AG04450 (cell line): ENCODE measurements around the gene NCAM1. TPM values are rescaled to one million over a fixed set of nuclear protein-coding genes. Genes with fewer than 3 reads are reported as not detected.

Experiments used
- CTCF ChIA-PET: fragments of 300-600, 350-600 bp; formaldehyde crosslinking; extraction: SDS; loops from one replicate; lab custom pipeline; 2022; ENCODE audit warnings: antibody characterized with exemption, inconsistent platforms; lab: Charles Lee
- POLR2A ChIA-PET: fragments of 350-600 bp; formaldehyde crosslinking; extraction: SDS; loops from one replicate; lab custom pipeline; 2021; ENCODE audit warnings: antibody characterized with exemption, inconsistent platforms; lab: Yijun Ruan, JAX
- DNase-seq: peaks from one replicate; pipeline ENCODE4 v3.0.0-alpha.2; 2011; ENCODE audit warnings: low read depth, low spot score
- H3K27ac ChIP-seq: one replicate; pipeline ENCODE4 v1.5.1; 2012; ENCODE audit warnings: low read depth, low read length, control low read depth
- H3K27me3 ChIP-seq: one replicate; pipeline ENCODE4 v1.6.0; 2012; ENCODE audit warnings: low read length; ENCODE audit not compliant: control insufficient read depth, insufficient read depth
- H3K4me3 ChIP-seq: 2 replicates; pipeline ENCODE4 v1.5.1; 2011; ENCODE audit warnings: mild to moderate bottlenecking, low read depth, low read length, control low read depth
- H3K9me3 ChIP-seq: 2 replicates; pipeline ENCODE4 v1.5.1; 2012; ENCODE audit warnings: low read length; ENCODE audit not compliant: control insufficient read depth, insufficient read depth
- polyA plus RNA-seq: library from polyadenylated mRNA; depleted of rRNA; stranded (reverse); fragments of >200 nt; gene quantifications from 2 replicates; pipeline ENCODE4 v1.2.3, GENCODE V29; 2011
- TF ChIP-seq, protein P1 (sequence below): IDR thresholded peaks from 2 replicates; pipeline ENCODE4 v1.5.1; 2011; ENCODE audit warnings: low read depth, low read length, control low read depth, inconsistent platforms

The NCAM1 gene
- polyA plus RNA-seq, 1 experiment, result not detected

DNA sequence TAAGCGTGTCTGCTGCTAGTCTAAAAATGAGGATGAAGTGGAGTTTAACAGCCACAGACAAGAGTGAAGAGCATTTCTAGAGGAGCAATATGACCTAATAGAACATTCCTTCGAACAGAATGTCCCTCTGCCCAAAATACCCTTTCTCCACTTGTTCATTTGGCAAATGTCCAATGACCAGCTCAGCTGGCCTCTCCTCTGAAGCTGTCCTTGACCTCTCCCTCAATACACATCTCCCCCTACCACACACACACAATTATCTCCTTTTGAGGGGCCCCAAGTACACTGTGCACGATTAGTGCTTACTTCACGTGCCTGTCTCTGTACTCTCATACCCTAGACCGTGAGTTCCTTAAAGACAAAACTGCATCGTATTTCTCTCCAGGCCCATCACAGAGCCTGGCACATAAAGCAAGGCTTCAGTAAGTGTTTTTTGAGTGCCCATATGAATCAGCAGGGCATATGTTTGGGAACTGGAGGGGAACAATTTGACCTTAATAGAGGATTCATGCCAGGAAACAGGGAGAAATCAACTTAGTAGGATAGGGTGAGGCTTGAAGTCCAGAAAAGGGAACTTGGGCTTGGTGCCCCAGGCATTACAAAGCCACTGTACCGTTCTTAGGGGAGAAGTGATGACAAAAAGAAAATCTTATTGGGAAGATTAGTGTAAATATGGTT lies 18.1 kb upstream of the NCAM1 start:
- ChIA-PET POLR2A (no interaction called here), CTCF (no interaction called here)
- H3K4me3 ChIP-seq, result no peak overlapping the region
- no peak overlapping the region for H3K27ac ChIP-seq
- H3K9me3 ChIP-seq, result no peaks in the 10 kb centered on the region
- TF ChIP-seq, protein P1, sequence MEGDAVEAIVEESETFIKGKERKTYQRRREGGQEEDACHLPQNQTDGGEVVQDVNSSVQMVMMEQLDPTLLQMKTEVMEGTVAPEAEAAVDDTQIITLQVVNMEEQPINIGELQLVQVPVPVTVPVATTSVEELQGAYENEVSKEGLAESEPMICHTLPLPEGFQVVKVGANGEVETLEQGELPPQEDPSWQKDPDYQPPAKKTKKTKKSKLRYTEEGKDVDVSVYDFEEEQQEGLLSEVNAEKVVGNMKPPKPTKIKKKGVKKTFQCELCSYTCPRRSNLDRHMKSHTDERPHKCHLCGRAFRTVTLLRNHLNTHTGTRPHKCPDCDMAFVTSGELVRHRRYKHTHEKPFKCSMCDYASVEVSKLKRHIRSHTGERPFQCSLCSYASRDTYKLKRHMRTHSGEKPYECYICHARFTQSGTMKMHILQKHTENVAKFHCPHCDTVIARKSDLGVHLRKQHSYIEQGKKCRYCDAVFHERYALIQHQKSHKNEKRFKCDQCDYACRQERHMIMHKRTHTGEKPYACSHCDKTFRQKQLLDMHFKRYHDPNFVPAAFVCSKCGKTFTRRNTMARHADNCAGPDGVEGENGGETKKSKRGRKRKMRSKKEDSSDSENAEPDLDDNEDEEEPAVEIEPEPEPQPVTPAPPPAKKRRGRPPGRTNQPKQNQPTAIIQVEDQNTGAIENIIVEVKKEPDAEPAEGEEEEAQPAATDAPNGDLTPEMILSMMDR, result no peak
- H3K27me3 ChIP-seq, result no peaks in the 10 kb centered on the region
- DNase-seq, result no peak

DNA sequence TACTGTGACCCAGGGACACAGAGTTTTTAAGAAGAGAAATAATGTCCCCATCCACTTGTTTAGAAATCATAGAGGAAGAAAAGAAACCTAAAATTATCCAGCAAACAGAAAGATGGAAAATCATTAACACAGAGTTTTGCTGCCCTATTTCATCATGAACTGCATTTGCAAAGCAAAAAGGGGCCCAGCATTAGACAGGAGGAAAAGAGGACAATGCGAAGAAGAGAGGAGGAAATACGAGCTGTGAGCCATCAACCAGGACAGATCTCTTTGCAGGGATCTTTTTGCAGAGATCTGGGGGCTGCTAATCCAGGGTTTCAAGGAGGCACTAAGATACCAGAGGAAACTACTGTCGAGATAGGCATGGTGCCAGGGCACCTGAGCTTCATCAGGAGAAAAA lies 14.4 kb upstream of the NCAM1 start:
- ChIA-PET CTCF (no interaction called here), POLR2A (no interaction called here)
- Histone ChIP-seq H3K27me3 (no peaks in the 10 kb centered on the region), H3K9me3 (no peaks in the 10 kb centered on the region), H3K4me3 (no peak overlapping the region), H3K27ac (no peak overlapping the region)
- TF ChIP-seq, protein P1, result no peak
- DNase-seq, result no peak

DNA sequence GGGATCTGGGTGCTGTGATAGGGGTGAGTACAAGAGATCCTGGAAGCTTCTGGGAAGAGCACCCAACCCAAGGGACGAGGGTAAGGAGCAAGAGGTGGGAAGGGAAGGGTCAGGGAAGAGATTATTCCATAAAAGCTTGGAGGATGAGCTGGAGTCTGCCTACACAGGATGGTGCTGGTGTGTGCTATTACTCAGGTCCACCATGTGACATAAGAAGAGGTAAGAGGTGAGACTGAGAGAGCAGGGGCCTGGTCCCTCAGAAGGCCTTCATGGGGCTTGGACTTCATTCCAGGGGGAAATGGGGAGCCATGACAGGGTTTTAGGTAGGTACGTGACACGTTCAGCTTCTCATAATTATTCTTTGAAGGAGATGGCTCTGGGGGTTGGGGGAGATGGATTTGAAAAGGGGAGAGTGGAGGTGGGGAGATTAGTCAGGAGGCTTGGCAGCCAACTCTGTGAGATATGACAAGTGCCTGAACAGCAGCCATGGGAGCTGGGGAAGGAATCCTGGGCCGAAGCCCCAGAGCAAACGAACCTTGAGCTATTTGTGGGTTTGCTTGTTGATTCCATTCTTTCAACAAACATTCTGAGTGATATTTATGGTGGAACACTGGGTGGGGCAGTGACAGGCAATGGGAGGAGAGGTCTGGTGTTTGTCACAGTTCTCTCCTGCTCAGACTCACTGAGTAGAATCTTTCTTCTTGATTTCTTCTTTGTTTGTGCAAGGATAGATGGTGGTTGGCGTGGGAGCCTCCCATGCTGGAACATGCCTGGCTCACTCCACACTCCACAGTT lies 11.2 kb upstream of the NCAM1 start:
- H3K4me3 ChIP-seq, result no peak overlapping the region
- no peak for DNase-seq
- H3K27ac ChIP-seq, result no peak overlapping the region
- H3K9me3 ChIP-seq, result no peaks in the 10 kb centered on the region
- ChIA-PET POLR2A (no interaction called here), CTCF (no interaction called here)
- TF ChIP-seq, protein P1, result no peak
- no peaks in the 10 kb centered on the region for H3K27me3 ChIP-seq

DNA sequence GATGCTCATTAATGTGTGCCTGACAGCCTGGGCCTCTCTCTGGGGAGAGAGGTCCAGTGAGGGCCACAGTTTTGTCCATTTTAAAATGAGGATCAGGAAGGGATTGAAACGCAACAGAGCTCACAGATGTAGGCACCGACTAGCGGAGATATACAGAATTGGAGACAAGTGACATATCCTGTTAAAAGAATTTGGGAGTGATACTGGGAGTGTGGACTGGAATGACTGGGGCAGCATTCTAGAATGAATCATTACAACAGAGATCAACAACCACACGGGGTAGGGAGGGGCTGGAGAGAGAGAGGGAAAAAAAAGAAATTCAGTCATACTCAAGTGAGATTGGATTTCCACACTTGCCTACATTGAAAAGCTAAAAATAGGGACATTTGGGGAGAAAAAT lies 2.5 kb upstream of the NCAM1 start:
- TF ChIP-seq, protein P1, result no peak
- Histone ChIP-seq H3K27ac (no peak overlapping the region), H3K4me3 (no peak overlapping the region), H3K27me3 (peaks cover 35% of the 10 kb centered on the region), H3K9me3 (no peaks in the 10 kb centered on the region; the same call in 1 of the 2 replicates)
- ChIA-PET CTCF (interaction anchor here (1.0 kb wide), 1 partner anchor 156 kb away, joined by 3 read pairs; no protein-coding TSS in a partner anchor), POLR2A (no interaction called here)
- no peak for DNase-seq
